ENCODE results near the gene BACH1.

BACH1 gene

DNA sequence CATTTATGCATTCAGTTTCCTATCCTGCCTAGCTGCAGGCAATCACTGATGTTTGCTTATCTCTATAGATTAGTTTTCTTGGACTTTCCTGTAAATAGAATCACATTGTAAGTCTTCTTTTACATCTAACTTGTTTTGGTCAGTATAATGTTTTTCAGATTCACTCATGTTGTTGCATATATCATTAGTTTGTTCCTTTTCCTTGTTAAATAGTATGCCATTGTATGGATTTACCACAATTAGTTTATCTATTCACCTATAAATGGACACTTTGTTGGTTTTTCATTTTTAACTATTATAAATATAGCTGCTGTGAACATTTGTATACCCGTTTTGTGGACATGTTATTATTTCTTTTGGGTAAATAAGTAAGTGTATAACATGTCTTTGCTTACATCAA lies 44.2 kb upstream of the BACH1 start:
- Histone ChIP-seq H4K91ac (ENCODE audit: low read depth, low read length, poor library complexity) (no peak overlapping the region), H2AFZ (ENCODE audit: low read length) (no peak overlapping the region), H2AK5ac (ENCODE audit: low read depth, low read length) (no peak overlapping the region), H2BK12ac (ENCODE audit: low read length) (no peak overlapping the region), H3K14ac (ENCODE audit: low read length) (no peak overlapping the region), H3K9ac (ENCODE audit: low read depth, low read length, poor library complexity) (no peak overlapping the region), H3K4ac (ENCODE audit: low read length) (no peak overlapping the region), H3K4me3 (ENCODE audit: low read length in 2 of 2) (no peak overlapping the region), H3K18ac (ENCODE audit: low read length) (no peak overlapping the region), H4K8ac (ENCODE audit: low read depth, low read length) (no peak overlapping the region), H3K4me1 (ENCODE audit: control insufficient read depth in 2 of 2, insufficient read depth in 1 of 2, low read depth in 1 of 2, low read length in 2 of 2) (no peaks in the 10 kb centered on the region), H3K4me2 (ENCODE audit: insufficient read depth, low read length, poor library complexity, severe bottlenecking) (no peak overlapping the region), H3K79me1 (ENCODE audit: low read depth, low read length) (no peaks in the 10 kb centered on the region), H2BK15ac (ENCODE audit: low read length) (no peak overlapping the region), H3K23ac (ENCODE audit: low read depth, low read length, poor library complexity) (no peak overlapping the region), H3K27me3 (ENCODE audit: control insufficient read depth in 3 of 3, insufficient read depth in 3 of 3, low read depth in 1 of 3, low read length in 3 of 3) (no peaks in the 10 kb centered on the region), H3K36me3 (replicated peaks in 1 of 2; ENCODE audit: control insufficient read depth in 2 of 2, insufficient read depth in 2 of 2, low read length in 2 of 2) (no peaks in the 10 kb centered on the region), H3K9me3 (replicated peaks in 1 of 2; ENCODE audit: control insufficient read depth in 2 of 2, insufficient read depth in 1 of 2, low read depth in 1 of 2, low read length in 2 of 2) (peaks cover 0 to 1% of the 10 kb centered on the region in 2 donors), H2BK120ac (ENCODE audit: low read depth, low read length) (no peak overlapping the region), H3K27ac (replicated peaks; ENCODE audit: low read length) (no peak overlapping the region), H2BK5ac (ENCODE audit: low read length) (no peak overlapping the region)
- WGBS, 2 donors (ENCODE audit: extremely low coverage in 2 of 2, insufficient read length in 2 of 2, insufficient replicate concordance in 1 of 2): no CpG with 5 or more reads among the region's 1 CpG
- no peak for DNase-seq (ENCODE audit: low spot score)

DNA sequence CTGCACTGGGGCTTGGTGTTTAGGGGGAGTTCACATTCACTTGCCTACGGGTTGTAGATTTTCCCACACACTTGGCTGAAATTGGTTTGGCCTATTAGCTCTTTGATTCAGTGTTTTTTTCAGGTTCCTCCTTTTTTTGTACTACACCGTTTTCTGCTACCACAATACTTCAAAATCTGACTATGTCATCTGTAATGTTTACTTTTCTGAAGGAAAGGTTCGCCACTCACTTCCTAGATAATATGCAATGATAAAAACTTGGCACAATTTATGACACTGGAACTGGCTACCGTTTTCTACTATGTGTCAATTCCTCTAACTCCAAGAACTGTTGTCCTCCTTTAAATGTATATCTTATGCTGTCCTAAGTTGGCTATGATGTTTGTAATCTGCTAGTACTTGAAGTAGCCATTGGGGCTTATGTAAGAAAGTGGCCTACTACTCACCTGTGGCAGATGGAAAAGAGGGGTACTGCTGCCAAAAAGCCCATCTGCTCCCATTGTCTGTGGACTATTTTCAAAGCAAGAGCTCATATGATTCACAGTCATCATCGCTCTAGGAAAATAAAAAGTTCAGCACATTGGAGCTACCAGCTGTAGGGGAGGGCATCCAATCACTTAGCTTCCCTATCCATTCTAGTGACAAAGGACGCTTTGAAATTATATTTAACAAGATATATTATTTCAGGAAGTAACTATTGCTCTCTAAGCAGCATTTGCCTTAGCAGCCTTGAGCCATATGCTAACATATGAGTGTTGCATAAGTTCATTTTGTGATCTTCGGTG lies 42.4 kb upstream of the BACH1 start:
- H3K4me2 ChIP-seq (ENCODE audit: insufficient read depth, low read length, poor library complexity, severe bottlenecking): no peak overlapping the region
- H3K9ac ChIP-seq (ENCODE audit: low read depth, low read length, poor library complexity): no peak overlapping the region
- no peak overlapping the region for H3K18ac ChIP-seq (ENCODE audit: low read length)
- WGBS, 2 donors (ENCODE audit: extremely low coverage in 2 of 2, insufficient read length in 2 of 2, insufficient replicate concordance in 1 of 2): no CpG with 5 or more reads among the region's 7 CpGs
- H2BK120ac ChIP-seq (ENCODE audit: low read depth, low read length): no peak overlapping the region
- H3K4ac ChIP-seq (ENCODE audit: low read length): no peak overlapping the region
- no peaks in the 10 kb centered on the region for H3K79me1 ChIP-seq (ENCODE audit: low read depth, low read length)
- H2BK12ac ChIP-seq (ENCODE audit: low read length): no peak overlapping the region
- H3K4me3 ChIP-seq (ENCODE audit: low read length in 2 of 2): no peak overlapping the region
- no peaks in the 10 kb centered on the region for H3K27me3 ChIP-seq (ENCODE audit: control insufficient read depth in 3 of 3, insufficient read depth in 3 of 3, low read depth in 1 of 3, low read length in 3 of 3)
- no peak overlapping the region for H3K27ac ChIP-seq (replicated peaks; ENCODE audit: low read length)
- H2AK5ac ChIP-seq (ENCODE audit: low read depth, low read length): no peak overlapping the region
- DNase-seq (ENCODE audit: low spot score): no peak
- no peaks in the 10 kb centered on the region for H3K4me1 ChIP-seq (ENCODE audit: control insufficient read depth in 2 of 2, insufficient read depth in 1 of 2, low read depth in 1 of 2, low read length in 2 of 2)
- H2BK5ac ChIP-seq (ENCODE audit: low read length): no peak overlapping the region
- H2AFZ ChIP-seq (ENCODE audit: low read length): no peak overlapping the region
- H3K36me3 ChIP-seq (replicated peaks in 1 of 2; ENCODE audit: control insufficient read depth in 2 of 2, insufficient read depth in 2 of 2, low read length in 2 of 2): no peaks in the 10 kb centered on the region
- H3K9me3 ChIP-seq (replicated peaks in 1 of 2; ENCODE audit: control insufficient read depth in 2 of 2, insufficient read depth in 1 of 2, low read depth in 1 of 2, low read length in 2 of 2): peaks cover 0 to 1% of the 10 kb centered on the region in 2 donors
- no peak overlapping the region for H3K23ac ChIP-seq (ENCODE audit: low read depth, low read length, poor library complexity)
- H4K91ac ChIP-seq (ENCODE audit: low read depth, low read length, poor library complexity): no peak overlapping the region
- no peak overlapping the region for H4K8ac ChIP-seq (ENCODE audit: low read depth, low read length)
- H3K14ac ChIP-seq (ENCODE audit: low read length): no peak overlapping the region
- no peak overlapping the region for H2BK15ac ChIP-seq (ENCODE audit: low read length)

DNA sequence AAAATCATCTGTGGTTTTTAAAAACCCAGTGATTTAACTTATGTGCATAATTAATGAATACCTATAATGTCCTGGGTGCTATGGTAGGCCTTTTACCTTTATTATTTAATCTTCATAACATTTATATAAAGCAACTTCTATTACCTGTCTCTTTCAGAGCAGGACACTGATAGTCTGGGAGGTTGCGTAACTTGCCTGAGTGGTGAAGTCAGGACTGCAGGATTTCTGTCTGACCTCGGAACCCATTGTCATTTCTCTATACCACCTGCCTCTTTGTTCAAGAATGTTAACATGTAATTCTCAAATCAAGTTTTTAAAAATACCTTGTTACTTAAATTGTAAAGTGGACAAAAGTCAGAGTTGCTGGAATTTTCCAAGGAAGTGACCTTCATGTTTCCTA lies 41.0 kb upstream of the BACH1 start:
- no peak overlapping the region for H3K9ac ChIP-seq (ENCODE audit: low read depth, low read length, poor library complexity)
- DNase-seq (ENCODE audit: low spot score): no peak
- no peaks in the 10 kb centered on the region for H3K36me3 ChIP-seq (replicated peaks in 1 of 2; ENCODE audit: control insufficient read depth in 2 of 2, insufficient read depth in 2 of 2, low read length in 2 of 2)
- H3K27me3 ChIP-seq (ENCODE audit: control insufficient read depth in 3 of 3, insufficient read depth in 3 of 3, low read depth in 1 of 3, low read length in 3 of 3): no peaks in the 10 kb centered on the region
- H3K14ac ChIP-seq (ENCODE audit: low read length): no peak overlapping the region
- no CpG with 5 or more reads among the region's 2 CpGs for WGBS, 2 donors (ENCODE audit: extremely low coverage in 2 of 2, insufficient read length in 2 of 2, insufficient replicate concordance in 1 of 2)
- H3K18ac ChIP-seq (ENCODE audit: low read length): no peak overlapping the region
- H4K8ac ChIP-seq (ENCODE audit: low read depth, low read length): no peak overlapping the region
- H2BK5ac ChIP-seq (ENCODE audit: low read length): no peak overlapping the region
- no peak overlapping the region for H2AFZ ChIP-seq (ENCODE audit: low read length)
- no peaks in the 10 kb centered on the region for H3K79me1 ChIP-seq (ENCODE audit: low read depth, low read length)
- H4K91ac ChIP-seq (ENCODE audit: low read depth, low read length, poor library complexity): no peak overlapping the region
- H2BK12ac ChIP-seq (ENCODE audit: low read length): no peak overlapping the region
- no peak overlapping the region for H2BK120ac ChIP-seq (ENCODE audit: low read depth, low read length)
- no peak overlapping the region for H3K23ac ChIP-seq (ENCODE audit: low read depth, low read length, poor library complexity)
- no peak overlapping the region for H3K4ac ChIP-seq (ENCODE audit: low read length)
- H3K4me2 ChIP-seq (ENCODE audit: insufficient read depth, low read length, poor library complexity, severe bottlenecking): no peak overlapping the region
- no peaks in the 10 kb centered on the region for H3K4me1 ChIP-seq (ENCODE audit: control insufficient read depth in 2 of 2, insufficient read depth in 1 of 2, low read depth in 1 of 2, low read length in 2 of 2)
- H3K4me3 ChIP-seq (ENCODE audit: low read length in 2 of 2): no peak overlapping the region
- no peak overlapping the region for H3K27ac ChIP-seq (replicated peaks; ENCODE audit: low read length)
- no peak overlapping the region for H2AK5ac ChIP-seq (ENCODE audit: low read depth, low read length)
- H3K9me3 ChIP-seq (replicated peaks in 1 of 2; ENCODE audit: control insufficient read depth in 2 of 2, insufficient read depth in 1 of 2, low read depth in 1 of 2, low read length in 2 of 2): peaks cover 0 to 1% of the 10 kb centered on the region in 2 donors
- H2BK15ac ChIP-seq (ENCODE audit: low read length): no peak overlapping the region

DNA sequence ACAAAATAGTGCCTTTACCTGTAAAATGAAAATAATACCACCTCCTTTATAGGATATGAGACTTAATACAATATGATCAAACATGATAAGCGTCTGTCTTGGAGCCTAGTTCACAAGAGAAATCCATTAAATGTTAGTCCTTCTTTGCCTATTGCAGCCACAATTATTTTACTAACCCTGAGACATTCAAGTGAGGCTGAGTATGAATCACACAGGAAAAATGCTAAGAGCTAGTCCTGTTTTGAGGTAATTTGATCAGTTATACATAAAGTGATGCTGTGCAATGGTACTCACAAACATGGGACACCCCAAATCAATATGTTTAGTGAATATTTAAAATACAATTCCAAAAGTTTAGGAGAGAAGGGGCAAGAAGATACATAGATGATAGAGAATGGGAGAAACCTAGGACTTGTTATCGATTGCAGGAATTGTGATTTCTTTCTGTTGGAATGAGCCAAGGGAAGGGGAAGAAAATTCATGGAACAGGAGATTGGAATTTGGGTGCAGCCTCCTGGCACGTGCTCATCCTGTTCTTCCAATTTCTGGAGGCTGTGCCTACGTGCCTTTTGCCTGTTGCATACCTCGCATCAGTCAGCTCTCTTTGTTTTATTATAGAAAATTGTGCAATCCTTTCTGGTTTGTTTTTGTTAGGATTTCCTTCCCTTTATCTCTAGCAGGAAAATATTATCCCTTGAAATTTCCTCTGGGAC lies 39.9 kb upstream of the BACH1 start:
- Histone ChIP-seq H3K27me3 (ENCODE audit: control insufficient read depth in 3 of 3, insufficient read depth in 3 of 3, low read depth in 1 of 3, low read length in 3 of 3) (no peaks in the 10 kb centered on the region), H3K4me3 (ENCODE audit: low read length in 2 of 2) (no peak overlapping the region)
- DNase-seq (ENCODE audit: low spot score): no peak

More for the DNA sequence above, 39.9 kb upstream of the BACH1 start:
- Histone ChIP-seq H3K23ac (ENCODE audit: low read depth, low read length, poor library complexity) (no peak overlapping the region), H3K14ac (ENCODE audit: low read length) (no peak overlapping the region), H2BK12ac (ENCODE audit: low read length) (no peak overlapping the region), H2BK120ac (ENCODE audit: low read depth, low read length) (no peak overlapping the region), H3K4me1 (ENCODE audit: control insufficient read depth in 2 of 2, insufficient read depth in 1 of 2, low read depth in 1 of 2, low read length in 2 of 2) (no peaks in the 10 kb centered on the region), H2AFZ (ENCODE audit: low read length) (no peak overlapping the region), H3K4me2 (ENCODE audit: insufficient read depth, low read length, poor library complexity, severe bottlenecking) (no peak overlapping the region), H2BK5ac (ENCODE audit: low read length) (no peak overlapping the region), H3K36me3 (replicated peaks in 1 of 2; ENCODE audit: control insufficient read depth in 2 of 2, insufficient read depth in 2 of 2, low read length in 2 of 2) (no peaks in the 10 kb centered on the region), H3K27ac (replicated peaks; ENCODE audit: low read length) (no peak overlapping the region), H3K79me1 (ENCODE audit: low read depth, low read length) (no peaks in the 10 kb centered on the region), H4K8ac (ENCODE audit: low read depth, low read length) (no peak overlapping the region), H3K9ac (ENCODE audit: low read depth, low read length, poor library complexity) (no peak overlapping the region), H2BK15ac (ENCODE audit: low read length) (no peak overlapping the region), H2AK5ac (ENCODE audit: low read depth, low read length) (no peak overlapping the region), H3K9me3 (replicated peaks in 1 of 2; ENCODE audit: control insufficient read depth in 2 of 2, insufficient read depth in 1 of 2, low read depth in 1 of 2, low read length in 2 of 2) (peaks cover 0 to 1% of the 10 kb centered on the region in 2 donors), H3K18ac (ENCODE audit: low read length) (no peak overlapping the region), H4K91ac (ENCODE audit: low read depth, low read length, poor library complexity) (no peak overlapping the region), H3K4ac (ENCODE audit: low read length) (no peak overlapping the region)
- no CpG with 5 or more reads among the region's 5 CpGs for WGBS, 2 donors (ENCODE audit: extremely low coverage in 2 of 2, insufficient read length in 2 of 2, insufficient replicate concordance in 1 of 2)
